B cell (primary cell): ENCODE results near the gene LSM12. TPM values are rescaled to one million over a fixed set of nuclear protein-coding genes. Genes with fewer than 3 reads are reported as not detected.
"Not testable (repeated sequence)": the region's sequence is repeated elsewhere in the genome, so short reads cannot be mapped to it uniquely, and the experiment has no call there.

Source experiments
- ATAC-seq: fragments of 200-7000 bp; cut with Tn5 transposase; one replicate; pipeline ENCODE4 v1.10.0; 2021; ENCODE audit warnings: low read depth, mild to moderate bottlenecking, moderate number of reproducible peaks, moderate library complexity
- CTCF ChIA-PET: fragments of 350-600 bp; sonication (Branson Sonifier 250); formaldehyde crosslinking; loops from one replicate; lab custom pipeline; 2021; ENCODE audit warnings: antibody characterized with exemption, inconsistent platforms; lab: Charles Lee
- POLR2A ChIA-PET: fragments of 350-600 bp; sonication (Branson Sonifier 250); formaldehyde crosslinking; loops from one replicate; lab custom pipeline; 2021; ENCODE audit warnings: antibody characterized with exemption; lab: Charles Lee
- DNase-seq: peaks from one replicate; pipeline ENCODE4 v3.0.0; 2013
- H2AFZ ChIP-seq: 2 replicates; pipeline ENCODE4 v1.6.1; 2012; ENCODE audit warnings: mild to moderate bottlenecking, low read depth, low read length; ENCODE audit not compliant: insufficient read depth, poor library complexity, severe bottlenecking
- H3K27ac ChIP-seq, 2 donors: 1 replicate in 1 of 2; 2 replicates in 1 of 2; pipeline ENCODE4 v1.5.1; 2012 to 2013; ENCODE audit warnings: low read length in 2 of 2, mild to moderate bottlenecking in 2 of 2, moderate library complexity in 1 of 2
- H3K27me3 ChIP-seq, 4 experiments: fragments of 200-600 bp in 1 of 4; sonication (generic) in 1 of 4; replicated peaks in 1 of 4; 1 replicate in 2 of 4; 2 replicates in 2 of 4; pipeline versions ENCODE4 v1.6.1 to v1.7.0; 2013 to 2016; ENCODE audit warnings: low read length in 3 of 4, mild to moderate bottlenecking in 2 of 4, mixed read lengths in 1 of 4, moderate library complexity in 1 of 4; ENCODE audit not compliant: insufficient read depth in 4 of 4, control insufficient read depth in 3 of 4; ENCODE audit errors: control extremely low read depth in 1 of 4
- H3K36me3 ChIP-seq, 2 experiments: replicated peaks in 1 of 2; 1 replicate in 1 of 2; 2 replicates in 1 of 2; pipeline versions ENCODE4 v1.6.1 to v1.7.1; 2013; ENCODE audit warnings: low read length in 1 of 2; ENCODE audit not compliant: insufficient read depth in 2 of 2, control insufficient read depth in 1 of 2; ENCODE audit errors: control extremely low read depth in 1 of 2, extremely low read depth in 1 of 2
- H3K4me1 ChIP-seq, 2 donors: fragments of 200-600 bp in 1 of 2; sonication (generic) in 1 of 2; 1 replicate in 1 of 2; 2 replicates in 1 of 2; pipeline versions ENCODE4 v1.5.1 to v1.6.1; 2013 to 2017; ENCODE audit warnings: low read length in 2 of 2; ENCODE audit not compliant: control insufficient read depth in 2 of 2, insufficient read depth in 2 of 2
- H3K4me2 ChIP-seq: replicated peaks from 2 replicates; pipeline ENCODE3; 2012; ENCODE audit warnings: mild to moderate bottlenecking, low read depth, low read length; ENCODE audit not compliant: poor library complexity, severe bottlenecking
- H3K4me3 ChIP-seq, 5 experiments: fragments of 200-600 bp in 1 of 5; sonication (generic) in 1 of 5; 1 replicate in 3 of 5; 2 replicates in 2 of 5; pipeline versions ENCODE4 v1.5.1 to v1.7.0; 2011 to 2016; ENCODE audit warnings: low read length in 4 of 5, mild to moderate bottlenecking in 4 of 5, low read depth in 2 of 5, control low read depth in 1 of 5, moderate library complexity in 1 of 5; ENCODE audit not compliant: insufficient read depth in 1 of 5; ENCODE audit errors: control extremely low read depth in 1 of 5, extremely low read depth in 1 of 5
- H3K79me2 ChIP-seq: fragments of 200-600 bp; sonication (generic); one replicate; pipeline ENCODE4 v1.6.0; 2016; ENCODE audit warnings: low read length; ENCODE audit not compliant: control insufficient read depth, insufficient read depth
- H3K9ac ChIP-seq: fragments of 200-600 bp; sonication (generic); 2 replicates; pipeline ENCODE4 v1.6.1; 2017; ENCODE audit warnings: mild to moderate bottlenecking, low read length, moderate library complexity
- H3K9me3 ChIP-seq, 3 donors: one replicate each; pipeline versions ENCODE4 v1.6.1 to v1.7.1; 2013; ENCODE audit warnings: low read length in 2 of 3; ENCODE audit not compliant: control insufficient read depth in 2 of 3, insufficient read depth in 1 of 3; ENCODE audit errors: control extremely low read depth in 1 of 3
- H4K20me1 ChIP-seq: 2 replicates; pipeline ENCODE4 v1.6.0; 2012; ENCODE audit warnings: mild to moderate bottlenecking, low read length; ENCODE audit not compliant: insufficient read depth, control insufficient read depth, poor library complexity, severe bottlenecking
- H3K27ac Mint-ChIP-seq: one replicate; pipeline ENCODE4 v1.8.0; 2021; ENCODE audit warnings: mixed read lengths
- H3K27me3 Mint-ChIP-seq: one replicate; pipeline ENCODE4 v1.8.0; 2021; ENCODE audit warnings: mixed read lengths
- H3K4me1 Mint-ChIP-seq: one replicate; pipeline ENCODE4 v1.8.0; 2021; ENCODE audit warnings: mixed read lengths
- H3K4me3 Mint-ChIP-seq: one replicate; pipeline ENCODE4 v1.8.0; 2021; ENCODE audit warnings: mixed read lengths
- H3K9me3 Mint-ChIP-seq: one replicate; pipeline ENCODE4 v1.8.0; 2022; ENCODE audit warnings: mixed read lengths; ENCODE audit not compliant: insufficient read depth
- CTCF ChIP-seq: fragments of 200-600 bp; IDR thresholded peaks from one replicate; pipeline ENCODE4 v1.8.0; 2022; ENCODE audit warnings: antibody characterized with exemption, mild to moderate bottlenecking
- EZH2 ChIP-seq: IDR thresholded peaks from 2 replicates; pipeline ENCODE4 v1.6.1; 2012; ENCODE audit warnings: borderline replicate concordance, low read depth, mild to moderate bottlenecking, moderate library complexity, low read length; ENCODE audit not compliant: insufficient read depth, poor library complexity, severe bottlenecking
- WGBS: methylation state at CpG from one replicate; pipeline ENCODE4 v1.1.5; 2013; ENCODE audit warnings: missing lambda C conversion rate; ENCODE audit not compliant: insufficient coverage; 5-methylcytosine and 5-hydroxymethylcytosine counted together
- intact Hi-C: fragments of 100-400 bp; cut with micrococcal nuclease; formaldehyde crosslinking; loops from one replicate; pipeline ENCODE4 v1.10.0; 2022
- polyA plus RNA-seq: library from polyadenylated mRNA; depleted of rRNA; stranded (reverse); fragments of >200 nt; gene quantifications from 2 replicates; pipeline ENCODE4 v1.2.3, GENCODE V29; 2012
- total RNA-seq, 2 donors: library from RNA; stranded (reverse); fragments of 120-200 nt in 1 of 2; gene quantifications; 1 replicate in 1 of 2; 2 replicates in 1 of 2; pipeline versions ENCODE4 v1.2.3 to v1.2.4, GENCODE V29; 2013 to 2022

The LSM12 gene
- total and polyA plus RNA-seq, 2 donors (not counting 1 experiment from before 2014, with no cell fraction given), result 16.8 to 31.2 TPM

DNA sequence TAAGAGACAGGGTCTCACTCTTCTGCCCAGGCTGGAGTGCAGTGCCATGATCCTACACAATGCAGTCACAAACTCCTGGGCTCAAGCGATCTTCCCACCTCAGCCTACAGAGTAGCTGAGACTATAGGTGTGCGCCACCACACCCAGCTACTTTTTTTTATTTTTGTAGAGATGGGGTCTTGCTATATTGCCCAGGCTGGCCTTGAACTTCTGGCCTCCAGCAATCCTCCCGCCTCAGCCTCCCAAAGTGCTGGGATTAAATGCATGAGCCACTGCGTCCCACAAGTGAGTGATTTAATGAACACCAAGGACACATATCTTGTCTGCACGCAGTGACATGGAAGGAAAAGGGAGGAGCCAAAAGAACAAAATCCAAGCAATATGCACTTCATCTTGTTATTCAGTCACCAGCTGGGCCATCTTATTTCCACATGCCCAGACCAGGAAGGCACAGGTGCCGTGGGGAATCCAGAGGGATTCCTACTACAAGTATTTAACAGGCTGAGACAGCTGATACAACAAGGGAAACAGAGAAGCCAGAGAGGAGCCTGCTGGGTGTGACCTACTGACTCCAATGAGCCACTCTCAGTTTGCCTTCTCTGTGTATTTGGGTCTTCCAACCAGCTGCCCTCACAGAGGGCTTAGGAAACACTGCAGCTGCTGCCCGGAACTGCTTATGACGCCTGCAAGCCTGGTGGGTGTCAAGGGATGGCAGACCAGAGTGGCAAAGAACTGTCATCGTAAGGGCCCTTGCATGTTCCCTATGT, 17.0 kb downstream of the LSM12 start:
- Histone ChIP-seq H3K79me2 (peaks cover 54% of the 10 kb centered on the region), H3K4me2 (no peak overlapping the region), H3K4me1 (no peaks in the 10 kb centered on the region), H2AFZ (no peak overlapping the region), H4K20me1 (peaks cover 32% of the 10 kb centered on the region), H3K9me3 (peaks cover 0 to 6% (median 0%) of the 10 kb centered on the region in 3 donors), H3K36me3 (peaks cover 3 to 52% of the 10 kb centered on the region in 2 experiments), H3K4me3 (no peak overlapping the region), H3K27ac (no peak overlapping the region), H3K27me3 (no peaks in the 10 kb centered on the region), H3K9ac (no peak overlapping the region)
- no peak overlapping the region for H3K27ac Mint-ChIP-seq
- 100% methylated on average over 5 of the region's 9 CpGs for WGBS
- ChIA-PET POLR2A (no interaction called here), CTCF (interaction anchor here (0.7 kb wide), 1 partner anchor 339 kb away, joined by 3 read pairs; no protein-coding TSS in a partner anchor)
- intact Hi-C loops, result no loop called here
- TF ChIP-seq EZH2 (no peak), CTCF (no peak)
- H3K27me3 Mint-ChIP-seq, result no peaks in the 10 kb centered on the region
- H3K4me3 Mint-ChIP-seq, result no peak overlapping the region
- peaks cover 8% of the 10 kb centered on the region for H3K4me1 Mint-ChIP-seq
- DNase-seq (no peak), ATAC-seq (no peak)
- no peaks in the 10 kb centered on the region for H3K9me3 Mint-ChIP-seq

DNA sequence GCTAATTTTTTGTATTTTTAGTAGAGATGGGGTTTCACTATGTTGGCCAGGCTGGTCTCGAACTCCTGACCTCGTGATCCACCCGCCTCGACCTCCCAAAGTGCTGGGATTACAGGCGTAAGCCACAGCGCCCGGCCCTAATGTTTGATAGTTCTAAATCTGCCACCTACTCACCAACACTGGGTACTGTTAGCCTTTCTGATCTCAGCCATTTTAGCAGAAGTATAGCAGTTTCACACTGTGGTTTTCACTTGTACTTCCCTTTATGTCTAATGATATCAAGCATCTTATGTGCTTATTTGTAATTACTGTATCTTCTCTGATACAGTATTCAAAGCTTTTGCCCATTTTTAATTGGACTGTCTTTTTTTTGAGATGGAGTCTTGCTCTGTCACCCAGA, 19.6 kb downstream of the LSM12 start:
- H2AFZ ChIP-seq, ATAC-seq, H3K9ac ChIP-seq, H3K4me3 Mint-ChIP-seq, H3K4me2 ChIP-seq, DNase-seq, H3K4me1 Mint-ChIP-seq, CTCF ChIA-PET, H3K27me3 ChIP-seq, H3K4me1 ChIP-seq, H3K27ac Mint-ChIP-seq, H3K4me3 ChIP-seq, intact Hi-C loops, H3K27ac ChIP-seq, H3K27me3 Mint-ChIP-seq, H3K9me3 Mint-ChIP-seq, H3K9me3 ChIP-seq: not testable (repeated sequence)
- H3K36me3 ChIP-seq, result peaks cover 0 to 30% of the 10 kb centered on the region in 2 experiments
- 98% methylated on average over 6 of the region's 7 CpGs for WGBS
- peaks cover 29% of the 10 kb centered on the region for H4K20me1 ChIP-seq
- H3K79me2 ChIP-seq, result peaks cover 40% of the 10 kb centered on the region
- POLR2A ChIA-PET, result interaction anchor here (0.5 kb wide), 1 partner anchor 23 kb away, joined by 4 read pairs; no protein-coding TSS in a partner anchor
